Natural killer cell (primary cell): ENCODE results near the gene MAD1L1. TPM values are rescaled to one million over a fixed set of nuclear protein-coding genes. Genes with fewer than 3 reads are reported as not detected.

ENCODE experiments used
- ATAC-seq, 3 donors: fragments of 150-1000 bp in 2 of 3; fragments of 200-7000 bp in 1 of 3; cut with Tn5 transposase; 1 replicate in 1 of 3; 2 replicates in 2 of 3; pipeline ENCODE4 v1.10.0; 2021; ENCODE audit warnings: mild to moderate bottlenecking in 2 of 3, moderate library complexity in 2 of 3
- DNase-seq, 2 donors: peaks; one replicate each; pipeline versions ENCODE4 v3.0.0 to v3.0.0-alpha.2; 2013 to 2021; ENCODE audit warnings: mixed read lengths in 1 of 2
- H3K27ac ChIP-seq: one replicate; pipeline ENCODE4 v1.5.1; 2013; ENCODE audit warnings: mild to moderate bottlenecking, low read length
- H3K27me3 ChIP-seq: one replicate; pipeline ENCODE4 v1.6.1; 2013; ENCODE audit warnings: low read length; ENCODE audit not compliant: control insufficient read depth, insufficient read depth
- H3K36me3 ChIP-seq: one replicate; pipeline ENCODE4 v1.6.1; 2013; ENCODE audit warnings: low read length; ENCODE audit not compliant: control insufficient read depth, insufficient read depth
- H3K4me1 ChIP-seq: one replicate; pipeline ENCODE4 v1.6.1; 2013; ENCODE audit warnings: low read length; ENCODE audit not compliant: control insufficient read depth, insufficient read depth
- H3K4me3 ChIP-seq: one replicate; pipeline ENCODE4 v1.5.1; 2013; ENCODE audit warnings: low read length
- H3K9me3 ChIP-seq: one replicate; pipeline ENCODE4 v1.6.1; 2013; ENCODE audit warnings: low read length; ENCODE audit not compliant: control insufficient read depth, insufficient read depth
- H3K27ac Mint-ChIP-seq, 2 donors: one replicate each; pipeline ENCODE4 v1.8.0; 2022; ENCODE audit warnings: mild to moderate bottlenecking in 2 of 2, mixed read lengths in 2 of 2, moderate library complexity in 1 of 2
- H3K27me3 Mint-ChIP-seq, 2 donors: one replicate each; pipeline ENCODE4 v1.8.0; 2022; ENCODE audit warnings: low read depth in 2 of 2, mixed read lengths in 2 of 2
- H3K36me3 Mint-ChIP-seq: one replicate; pipeline ENCODE4 v1.8.0; 2022; ENCODE audit warnings: mixed read lengths
- H3K4me1 Mint-ChIP-seq, 2 donors: one replicate each; pipeline ENCODE4 v1.8.0; 2022; ENCODE audit warnings: mixed read lengths in 2 of 2
- H3K4me3 Mint-ChIP-seq: one replicate; pipeline ENCODE4 v1.8.0; 2022; ENCODE audit warnings: mild to moderate bottlenecking, moderate library complexity, mixed read lengths
- H3K9me3 Mint-ChIP-seq, 2 donors: one replicate each; pipeline ENCODE4 v1.8.0; 2022; ENCODE audit warnings: mixed read lengths in 2 of 2
- CTCF ChIP-seq: fragments of 200-600 bp; IDR thresholded peaks from one replicate; pipeline ENCODE4 v1.8.0; 2022; ENCODE audit warnings: antibody characterized with exemption
- WGBS: methylation state at CpG from one replicate; pipeline ENCODE4 v1.1.7; 2013; ENCODE audit warnings: missing lambda C conversion rate; ENCODE audit not compliant: insufficient coverage; 5-methylcytosine and 5-hydroxymethylcytosine counted together
- intact Hi-C: fragments of 100-400 bp; cut with micrococcal nuclease; formaldehyde crosslinking; loops from one replicate; pipeline ENCODE4 v1.14.2; 2022
- total RNA-seq, 4 donors: library from RNA; stranded (reverse); fragments of 120-200 nt in 1 of 4; gene quantifications; one replicate each; pipeline versions ENCODE4 v1.2.3 to v1.2.4, GENCODE V29; 2013 to 2022

MAD1L1 gene
- total RNA-seq, 3 donors from 2014 or later (not counting 1 experiment from before 2014, with no cell fraction given): 53.6 to 81.2 (median 77.4) TPM

GRCh38 chr7:2024567-2024918, 208.2 kb downstream of the MAD1L1 start:
- no peak overlapping the region for H3K27ac Mint-ChIP-seq
- H3K27me3 Mint-ChIP-seq: peaks cover 1 to 20% of the 10 kb centered on the region in 2 donors
- TF ChIP-seq CTCF: no peak
- peaks cover 26 to 32% of the 10 kb centered on the region in 2 donors for H3K4me1 Mint-ChIP-seq
- H3K4me3 Mint-ChIP-seq: no peak overlapping the region
- no peak for DNase-seq
- H3K36me3 Mint-ChIP-seq: peaks cover 50% of the 10 kb centered on the region
- intact Hi-C loops: no loop called here
- WGBS: 79% methylated on average over 4 of the region's 4 CpGs
- peaks cover 7 to 18% of the 10 kb centered on the region in 2 donors for H3K9me3 Mint-ChIP-seq
- H3K27me3 ChIP-seq: no peaks in the 10 kb centered on the region
- peaks cover 16% of the 10 kb centered on the region for H3K4me1 ChIP-seq
- H3K27ac ChIP-seq: no peak overlapping the region
- H3K36me3 ChIP-seq: no peaks in the 10 kb centered on the region
- H3K4me3 ChIP-seq: no peak overlapping the region
- ATAC-seq: no peak
- peaks cover 22% of the 10 kb centered on the region for H3K9me3 ChIP-seq

- no peak for DNase-seq
- H3K36me3 Mint-ChIP-seq: peaks cover 45% of the 10 kb centered on the region
- Histone ChIP-seq H3K36me3 (no peaks in the 10 kb centered on the region), H3K27me3 (no peaks in the 10 kb centered on the region), H3K4me3 (no peak overlapping the region), H3K27ac (no peak overlapping the region), H3K4me1 (peaks cover 21% of the 10 kb centered on the region), H3K9me3 (peaks cover 17% of the 10 kb centered on the region)
- no peak for TF ChIP-seq CTCF
- H3K4me3 Mint-ChIP-seq: no peak overlapping the region
- WGBS: 75% methylated on average over 4 of the region's 7 CpGs
- H3K4me1 Mint-ChIP-seq: peaks cover 24 to 32% of the 10 kb centered on the region in 2 donors
- peaks cover 7 to 17% of the 10 kb centered on the region in 2 donors for H3K9me3 Mint-ChIP-seq
- intact Hi-C loops: no loop called here
- H3K27me3 Mint-ChIP-seq: peaks cover 0 to 15% of the 10 kb centered on the region in 2 donors
- no peak for ATAC-seq
- H3K27ac Mint-ChIP-seq: no peak overlapping the region
Measured at GRCh38 chr7:2023877-2024566, 208.7 kb downstream of the MAD1L1 start.

- no peak for TF ChIP-seq CTCF
- no peak for DNase-seq
- H3K27ac ChIP-seq: no peak overlapping the region
- peaks cover 2 to 11% of the 10 kb centered on the region in 2 donors for H3K9me3 Mint-ChIP-seq
- peaks cover 34% of the 10 kb centered on the region for H3K4me1 ChIP-seq
- no peaks in the 10 kb centered on the region for H3K36me3 ChIP-seq
- peaks cover 35% of the 10 kb centered on the region for H3K36me3 Mint-ChIP-seq
- H3K4me1 Mint-ChIP-seq: peaks cover 23 to 39% of the 10 kb centered on the region in 2 donors
- H3K9me3 ChIP-seq: peaks cover 11% of the 10 kb centered on the region
- H3K27me3 Mint-ChIP-seq: peaks cover under 1 to 6% of the 10 kb centered on the region in 2 donors
- intact Hi-C loops: no loop called here
- 94% methylated on average over 7 of the region's 8 CpGs for WGBS
- H3K4me3 ChIP-seq: no peak overlapping the region
- no peaks in the 10 kb centered on the region for H3K27me3 ChIP-seq
- ATAC-seq: no peak
- H3K27ac Mint-ChIP-seq: no peak overlapping the region
- no peak overlapping the region for H3K4me3 Mint-ChIP-seq
Measured at GRCh38 chr7:2022737-2023250, 210.0 kb downstream of the MAD1L1 start.

- TF ChIP-seq CTCF: no peak
- Mint-ChIP-seq H3K4me1 (peaks cover 27 to 47% of the 10 kb centered on the region in 2 donors), H3K27ac (no peak overlapping the region), H3K36me3 (peaks cover 29% of the 10 kb centered on the region), H3K9me3 (peaks cover 2 to 10% of the 10 kb centered on the region in 2 donors), H3K27me3 (peaks cover 2 to 6% of the 10 kb centered on the region in 2 donors), H3K4me3 (no peak overlapping the region)
- peaks cover 11% of the 10 kb centered on the region for H3K9me3 ChIP-seq
- no peaks in the 10 kb centered on the region for H3K27me3 ChIP-seq
- intact Hi-C loops: no loop called here
- DNase-seq (no peak), ATAC-seq (no peak)
- peaks cover 34% of the 10 kb centered on the region for H3K4me1 ChIP-seq
- no peak overlapping the region for H3K27ac ChIP-seq
- WGBS: 95% methylated on average over 9 of the region's 9 CpGs
- H3K36me3 ChIP-seq: no peaks in the 10 kb centered on the region
- no peak overlapping the region for H3K4me3 ChIP-seq
Measured at GRCh38 chr7:2022021-2022409, 210.7 kb downstream of the MAD1L1 start.
